ENCODE data around the gene FAM168A.

GRCh38 chr11:73528483-73529203 is 69.3 kb downstream of the FAM168A start:
- TF ChIP-seq CTCF (IDR thresholded peaks at IDR 0.05) (no peak), SIN3A (IDR thresholded peaks at IDR 0.05; ENCODE audit: borderline replicate concordance, insufficient read depth, low read depth, low read length) (no peak), POLR2AphosphoS5 (IDR thresholded peaks at IDR 0.05; ENCODE audit: low read depth, low read length) (no peak), TCF7L2 (IDR thresholded peaks at IDR 0.05; ENCODE audit: low read depth, low read length) (no peak), REST (IDR thresholded peaks at IDR 0.05; ENCODE audit: insufficient read depth in 1 of 2, low read depth in 2 of 2, low read length in 1 of 2) (no peak)
